A673 (cell line): ENCODE data around the gene TLCD3A. TPM values are rescaled to one million over a fixed set of nuclear protein-coding genes. Genes with fewer than 3 reads are reported as not detected.
"Not testable (repeated sequence)": the region's sequence is repeated elsewhere in the genome, so short reads cannot be mapped to it uniquely, and the experiment has no call there.

Experiments used
- BruUV-seq: library from RNA; stranded (reverse); fragments of 400-500 nt; replicated peaks from 2 replicates; lab custom pipeline; 2021; lab: Mats Ljungman, UMichigan
- CTCF ChIA-PET: fragments of 300-600 bp; sonication (Branson Sonifier 250); formaldehyde crosslinking; loops from one replicate; lab custom pipeline; 2022; ENCODE audit warnings: antibody characterized with exemption; lab: Charles Lee
- POLR2A ChIA-PET: fragments of 300-600 bp; sonication (Branson Sonifier 250); formaldehyde crosslinking; loops from one replicate; lab custom pipeline; 2022; ENCODE audit warnings: antibody characterized with exemption; ENCODE audit not compliant: low non-redundant PET; lab: Charles Lee
- DNase-seq: peaks from one replicate; pipeline ENCODE4 v3.0.0-alpha.2; 2015; ENCODE audit warnings: low spot score
- H3K27ac ChIP-seq: fragments of 200-600 bp; sonication (generic); 2 replicates; pipeline ENCODE4 v1.5.1; 2016; ENCODE audit warnings: mixed run types, low read depth, mild to moderate bottlenecking, mixed read lengths, antibody characterized with exemption, low read length; ENCODE audit not compliant: poor library complexity, severe bottlenecking
- H3K27me3 ChIP-seq: fragments of 200-600 bp; sonication (generic); replicated peaks from 2 replicates; pipeline ENCODE4 v1.6.1; 2017; ENCODE audit warnings: mixed run types, low read depth, mild to moderate bottlenecking, mixed read lengths, antibody characterized with exemption, low read length; ENCODE audit not compliant: insufficient read depth, poor library complexity
- H3K36me3 ChIP-seq: fragments of 200-600 bp; sonication (generic); 2 replicates; pipeline ENCODE4 v1.6.1; 2016; ENCODE audit warnings: mixed run types, mild to moderate bottlenecking, mixed read lengths, antibody characterized with exemption, low read length; ENCODE audit not compliant: insufficient read depth, poor library complexity, severe bottlenecking
- H3K4me1 ChIP-seq: fragments of 200-600 bp; sonication (generic); 2 replicates; pipeline ENCODE4 v1.6.1; 2017; ENCODE audit warnings: mixed run types, mild to moderate bottlenecking, mixed read lengths, antibody characterized with exemption, low read length; ENCODE audit not compliant: insufficient read depth, poor library complexity, severe bottlenecking
- H3K4me3 ChIP-seq: fragments of 200-600 bp; sonication (generic); 2 replicates; pipeline ENCODE4 v1.5.1; 2016; ENCODE audit warnings: low read depth, mixed run types, mild to moderate bottlenecking, mixed read lengths, low read length; ENCODE audit not compliant: poor library complexity, severe bottlenecking
- H3K9me3 ChIP-seq: fragments of 200-600 bp; sonication (generic); 2 replicates; pipeline ENCODE4 v1.6.1; 2016; ENCODE audit warnings: mixed run types, low read depth, mild to moderate bottlenecking, mixed read lengths, antibody characterized with exemption, low read length; ENCODE audit not compliant: poor library complexity, severe bottlenecking
- CTCF ChIP-seq: fragments of 300-800, 200-600 bp; sonication (generic); conservative IDR thresholded peaks from 2 replicates; pipeline ENCODE4 v1.5.1; 2017; ENCODE audit warnings: low read depth, mild to moderate bottlenecking, antibody characterized with exemption, low read length, moderate library complexity, mixed read lengths
- EZH2 ChIP-seq: fragments of 200-600 bp; sonication (generic); IDR thresholded peaks from 2 replicates; pipeline ENCODE4 v1.6.1; 2017; ENCODE audit warnings: borderline replicate concordance, low read depth, mild to moderate bottlenecking, mixed read lengths, antibody characterized with exemption, low read length; ENCODE audit not compliant: poor library complexity, severe bottlenecking
- intact Hi-C: fragments of 100-400 bp; cut with micrococcal nuclease; formaldehyde crosslinking; loops from one replicate; pipeline ENCODE4 v1.10.0; 2022; ENCODE audit not compliant: unreplicated experiment
- total RNA-seq: library from RNA; stranded (reverse); gene quantifications from 2 replicates; pipeline ENCODE4 v1.2.3, GENCODE V29; 2021

TLCD3A gene
- total RNA-seq, 1 experiment from 2014 or later, result 49.2 TPM

- H3K36me3 ChIP-seq, result peaks cover 23% of the 10 kb centered on the region
- H3K27ac ChIP-seq, BruUV-seq, H3K27me3 ChIP-seq, intact Hi-C loops, DNase-seq, POLR2A ChIA-PET, H3K9me3 ChIP-seq, CTCF ChIA-PET, H3K4me3 ChIP-seq, H3K4me1 ChIP-seq: not testable (repeated sequence)
These were observed 58.5 kb downstream of the TLCD3A start for GRCh38 chr17:790874-791247.

GRCh38 chr17:791829-792228, 59.4 kb downstream of the TLCD3A start:
- peaks cover 23% of the 10 kb centered on the region for H3K36me3 ChIP-seq
- intact Hi-C loops, result no loop called here
- BruUV-seq, result TSS peak; percentile 36
- POLR2A ChIA-PET, result no interaction called here
- CTCF ChIA-PET, result no interaction called here
- no peak overlapping the region for H3K27ac ChIP-seq
- H3K4me1 ChIP-seq, result peaks cover 4% of the 10 kb centered on the region
- no peaks in the 10 kb centered on the region for H3K27me3 ChIP-seq
- no peak for TF ChIP-seq EZH2
- TF ChIP-seq CTCF, result no peak
- H3K4me3 ChIP-seq, result no peak overlapping the region
- no peak for DNase-seq
- no peaks in the 10 kb centered on the region for H3K9me3 ChIP-seq

- no peak for TF ChIP-seq EZH2
- no peak for TF ChIP-seq CTCF
- POLR2A ChIA-PET, result no interaction called here
- Histone ChIP-seq H3K27me3 (no peaks in the 10 kb centered on the region), H3K4me1 (peaks cover 4% of the 10 kb centered on the region), H3K27ac (no peak overlapping the region), H3K36me3 (peaks cover 23% of the 10 kb centered on the region), H3K4me3 (no peak overlapping the region), H3K9me3 (no peaks in the 10 kb centered on the region)
- no TSS peak for BruUV-seq
- no peak for DNase-seq
- intact Hi-C loops, result no loop called here
- CTCF ChIA-PET, result interaction anchor here (0.6 kb wide), 1 partner anchor 205 kb away, joined by 8 read pairs; the partner anchor contains the start of gene TIMM22
These were observed 59.9 kb downstream of the TLCD3A start for GRCh38 chr17:792277-792676.

Other genes with a start within 250 kb of the TLCD3A start
- gene VPS53, start 17.8 kb upstream of the TLCD3A start, total RNA-seq, result 80.0 and 92.3 TPM in 2 replicates
- gene GEMIN4, start 19.7 kb downstream of the TLCD3A start, total RNA-seq, result 58.7 and 66.3 TPM in 2 replicates
- gene GLOD4, start 49.7 kb downstream of the TLCD3A start, total RNA-seq, result 110 and 122 TPM in 2 replicates
- 38.5 and 39.5 TPM in 2 replicates for gene MRM3, start 49.8 kb downstream of the TLCD3A start, total RNA-seq
- gene NXN, start 247.2 kb downstream of the TLCD3A start, total RNA-seq, result 6.0 and 9.8 TPM in 2 replicates